GM12891 (cell line): ENCODE results near the gene PLD3.

ENCODE experiments used
- POLR2A ChIP-seq: IDR thresholded peaks from 2 replicates; pipeline ENCODE4 v1.6.1; 2011; ENCODE audit warnings: low read depth, low read length, control low read depth
- POLR2AphosphoS5 ChIP-seq: IDR thresholded peaks from 2 replicates; pipeline ENCODE4 v1.6.1; 2011; ENCODE audit warnings: low read depth, low read length, control low read depth
- SPI1 ChIP-seq: IDR thresholded peaks from 2 replicates; pipeline ENCODE4 v1.6.1; 2011; ENCODE audit warnings: low read depth, low read length, control low read depth

DNA sequence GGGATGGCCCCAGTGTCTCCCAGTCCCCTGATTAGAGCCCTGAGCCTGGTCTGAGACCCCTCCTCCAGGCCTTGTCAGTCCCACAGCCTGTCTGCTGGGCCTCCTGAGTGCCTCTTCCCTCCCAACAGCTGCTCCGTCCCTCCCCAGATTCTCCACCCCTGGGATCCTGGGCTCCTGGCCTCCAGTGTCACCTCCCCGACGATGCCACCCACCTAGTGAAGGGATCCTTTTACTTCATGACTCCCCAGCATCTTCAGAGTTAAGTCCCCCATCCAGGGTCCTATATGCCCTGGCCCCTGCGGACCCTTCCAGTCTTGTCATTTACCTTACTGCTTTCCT, 69.1 kb downstream of the PLD3 start:
- TF ChIP-seq POLR2A (no peak), SPI1 (no peak), POLR2AphosphoS5 (no peak)
